Activated gamma-delta T cell treated with anti-CD3 and anti-CD28 coated beads, Interleukin-2, amount 50 U/mL, for 16 hours (primary cell): ENCODE data around the gene MREG.
A peak's percentile ranks its signal among the peaks of the same experiment; 100 is the strongest.

Experiments
- DNase-seq: peaks from one replicate; pipeline ENCODE4 v3.0.0-alpha.2; 2020; ENCODE audit warnings: low read depth

Gene MREG, protein sequence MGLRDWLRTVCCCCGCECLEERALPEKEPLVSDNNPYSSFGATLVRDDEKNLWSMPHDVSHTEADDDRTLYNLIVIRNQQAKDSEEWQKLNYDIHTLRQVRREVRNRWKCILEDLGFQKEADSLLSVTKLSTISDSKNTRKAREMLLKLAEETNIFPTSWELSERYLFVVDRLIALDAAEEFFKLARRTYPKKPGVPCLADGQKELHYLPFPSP

DNA sequence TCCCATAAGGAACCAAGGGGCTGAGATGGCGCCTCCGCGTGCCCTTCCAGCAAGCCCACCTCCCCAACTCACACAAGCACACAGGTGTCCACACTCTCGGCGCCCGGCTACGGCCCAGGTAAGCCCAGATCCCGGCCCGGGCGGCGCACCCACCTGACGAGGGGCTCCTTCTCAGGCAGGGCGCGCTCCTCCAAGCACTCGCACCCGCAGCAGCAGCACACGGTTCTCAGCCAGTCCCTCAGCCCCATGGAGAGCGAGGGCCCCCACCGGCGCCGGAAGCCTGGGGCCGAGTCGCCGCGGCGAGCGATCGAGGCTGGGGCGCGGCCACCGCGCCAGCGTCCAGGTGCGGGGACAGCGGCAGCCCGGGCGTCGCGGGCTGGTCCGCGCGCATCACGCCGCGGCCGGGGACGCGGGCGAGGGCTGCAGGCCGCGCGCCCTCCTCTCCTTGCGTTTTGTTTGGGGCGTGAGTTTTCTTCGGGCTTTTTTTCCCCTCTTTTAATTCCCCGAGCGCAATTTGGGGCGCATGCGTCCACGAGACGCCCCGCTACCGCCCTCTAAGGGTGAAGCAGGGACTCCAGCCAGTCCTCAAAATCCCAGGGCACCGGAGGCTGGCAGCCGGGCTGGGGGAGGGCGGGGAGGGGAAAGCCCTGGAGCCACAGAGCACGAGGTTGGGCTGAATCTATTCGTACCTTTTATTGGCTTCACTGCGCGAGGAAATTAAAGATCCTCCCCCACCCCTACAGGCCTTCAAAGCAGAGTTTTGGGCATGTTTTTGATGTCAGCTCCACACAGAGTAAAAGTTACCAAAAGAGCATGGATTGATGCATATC is at the start of gene MREG:
TSS of gene MREG (minus strand) at position 472 of the 830 bp plus-strand sequence. CDS start at position 248, 224 bp downstream.
- peak; percentile 73 for DNase-seq

DNA sequence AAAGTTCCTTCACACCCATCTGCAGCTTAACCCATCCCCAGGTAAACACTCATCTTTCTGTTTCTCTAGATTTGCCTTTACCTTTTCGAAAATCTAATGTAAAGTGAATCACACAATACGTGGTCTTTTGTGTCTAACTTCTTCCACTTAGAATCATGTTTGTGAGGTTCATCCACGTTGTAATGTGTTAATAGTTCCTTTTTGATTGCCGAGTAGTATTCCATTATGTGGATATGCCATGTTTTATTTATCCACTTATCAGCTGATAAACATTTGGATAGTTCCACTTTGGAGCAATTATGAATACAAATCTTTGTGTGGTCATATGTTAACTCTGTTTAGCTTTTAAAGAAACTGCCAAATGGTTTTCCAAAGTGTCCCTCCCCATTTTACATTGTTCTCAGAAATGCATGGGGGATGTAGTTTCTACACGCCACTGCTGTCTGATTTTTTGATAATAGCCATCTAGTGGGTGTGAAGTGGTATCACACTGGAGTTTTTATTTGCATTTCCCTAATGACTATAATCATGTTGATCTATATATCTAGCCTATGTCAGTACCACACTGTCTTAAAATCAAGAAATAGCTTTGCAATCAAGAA is 46.0 kb upstream of the MREG start:
- DNase-seq, result no peak

DNA sequence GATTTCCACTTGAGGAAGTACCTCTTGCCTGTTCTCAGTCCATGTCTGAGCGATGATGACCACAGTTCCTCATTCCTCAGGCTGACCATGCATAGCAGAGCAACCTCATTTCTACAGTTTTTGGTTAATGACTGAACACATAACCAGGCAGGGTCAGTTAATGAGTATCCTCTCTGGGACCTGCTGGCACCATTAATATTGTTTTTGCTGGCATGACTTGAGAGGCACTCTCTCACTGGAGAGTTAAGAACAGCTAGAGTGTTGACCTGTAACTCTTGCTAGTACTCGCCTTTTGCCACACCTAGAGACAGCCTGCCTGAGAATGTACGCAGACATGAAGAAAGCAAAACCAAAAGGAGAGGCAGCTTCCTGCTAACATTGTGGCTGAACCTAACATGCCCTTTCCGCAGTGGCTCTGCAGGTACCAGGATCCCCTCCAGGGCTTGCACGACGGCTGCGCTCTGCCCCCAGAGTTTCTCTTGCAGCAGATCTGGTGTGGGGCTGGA is 44.4 kb upstream of the MREG start:
- DNase-seq, result peak; percentile 42

DNA sequence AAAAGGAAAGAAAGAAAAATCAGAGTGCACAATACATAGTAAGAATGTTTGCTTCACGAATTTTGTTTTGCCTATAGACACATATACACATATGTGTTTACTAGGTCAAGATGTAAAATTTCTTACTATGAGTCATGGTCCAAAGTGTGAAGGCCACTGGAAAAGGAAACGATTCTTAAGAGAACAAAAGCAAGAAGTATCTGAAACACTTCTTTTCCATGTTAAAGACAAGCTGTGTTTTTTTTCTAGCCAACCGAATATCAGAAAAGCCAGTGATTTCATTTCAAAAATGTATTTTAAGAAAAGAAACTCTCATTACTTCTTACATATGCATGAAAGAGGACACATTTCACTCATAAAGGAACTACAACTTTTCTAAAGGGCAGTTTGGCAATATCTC is 43.4 kb upstream of the MREG start:
- DNase-seq, result no peak

DNA sequence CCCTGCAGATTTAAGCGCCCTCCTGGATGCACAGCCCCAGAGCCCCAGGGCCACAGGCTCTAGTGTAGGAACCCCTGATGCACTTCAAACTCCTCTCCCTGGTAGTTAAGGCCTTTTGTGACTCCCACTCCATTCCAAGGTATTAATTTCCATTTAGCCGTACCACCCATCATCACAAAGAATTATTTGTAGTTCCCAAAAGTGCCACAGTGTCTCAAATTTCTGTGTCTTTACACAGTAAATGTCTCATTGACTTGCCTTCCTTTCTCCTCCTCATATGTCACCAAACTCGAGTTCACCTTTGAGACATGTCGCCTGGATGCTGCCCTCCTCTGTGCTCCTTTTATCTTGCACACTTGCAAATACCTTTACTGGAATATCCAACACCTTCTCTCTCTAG is 42.3 kb upstream of the MREG start:
- DNase-seq, result no peak

DNA sequence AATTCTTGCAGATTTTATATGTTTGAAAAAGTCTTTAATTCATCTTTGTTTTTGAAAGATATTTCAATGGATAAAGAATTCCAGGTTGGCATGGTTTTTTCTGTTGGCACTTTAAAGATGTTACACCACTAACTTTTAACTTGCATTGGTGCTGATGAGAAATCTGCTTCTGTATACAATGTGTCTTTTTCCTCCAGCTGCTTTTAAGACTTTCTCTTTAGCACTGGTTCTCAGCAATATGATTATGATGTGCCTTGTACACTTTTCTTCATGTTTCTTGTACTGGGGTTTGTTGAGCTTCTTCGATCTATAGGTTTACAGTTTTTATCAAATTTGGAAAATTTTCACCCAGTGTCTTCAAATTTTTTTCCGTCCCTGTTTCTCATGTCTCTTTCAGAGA is 39.1 kb upstream of the MREG start:
- DNase-seq, result no peak

DNA sequence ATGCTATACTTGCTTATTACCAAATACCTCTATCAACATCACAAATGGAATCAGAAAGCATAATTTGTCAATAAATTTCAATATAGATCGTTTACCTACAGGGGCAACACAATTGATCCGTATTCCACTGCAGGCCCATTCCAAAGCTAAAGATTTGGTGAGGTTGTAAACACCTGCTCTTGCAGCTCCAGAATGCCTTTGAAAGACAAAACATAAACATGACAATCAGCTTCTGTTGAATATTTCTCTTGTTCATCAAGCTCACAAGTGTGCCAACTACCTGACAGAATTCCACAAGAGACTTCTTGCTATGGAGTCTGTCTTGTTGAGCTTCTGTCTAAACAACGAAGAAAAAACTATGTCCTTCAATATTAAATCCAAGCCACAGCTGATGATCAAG is 38.0 kb upstream of the MREG start:
- DNase-seq, result no peak

DNA sequence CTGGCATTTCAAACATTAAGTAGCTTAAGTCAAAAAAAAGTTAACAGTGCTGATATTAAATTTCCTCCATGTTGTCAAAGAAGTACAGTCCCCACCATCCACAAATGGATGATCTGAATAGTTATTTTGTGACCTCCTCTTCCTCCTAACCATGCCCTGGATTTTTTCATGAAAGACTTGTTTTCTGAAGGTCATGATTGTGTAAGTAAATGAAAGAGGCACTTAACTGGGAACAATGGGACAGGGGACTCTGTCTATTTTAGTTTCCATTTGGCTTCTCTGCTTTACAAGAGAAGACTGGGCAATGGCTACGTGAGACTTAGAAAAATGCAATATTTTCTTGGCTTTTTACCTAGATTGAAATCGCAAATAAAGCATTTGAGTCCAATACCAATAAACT is 36.1 kb upstream of the MREG start:
- no peak for DNase-seq

DNA sequence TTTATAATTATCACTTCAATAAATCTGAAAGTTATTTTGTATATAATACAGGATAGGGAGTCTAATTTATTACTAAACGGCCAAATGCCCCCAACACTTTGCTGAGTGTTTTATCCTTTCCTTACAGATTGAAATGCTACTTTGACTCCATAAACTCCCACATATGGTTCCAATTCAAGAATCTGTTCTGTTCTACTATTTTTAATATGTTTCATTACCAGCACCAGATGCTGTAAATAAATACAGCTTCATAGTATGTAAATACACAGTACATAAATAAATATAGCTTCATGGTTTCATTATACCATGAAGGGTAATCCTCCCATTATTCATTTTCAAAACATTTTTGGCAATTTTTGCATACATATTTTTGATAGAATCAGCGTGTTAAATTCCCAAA is 34.0 kb upstream of the MREG start:
- DNase-seq, result no peak

DNA sequence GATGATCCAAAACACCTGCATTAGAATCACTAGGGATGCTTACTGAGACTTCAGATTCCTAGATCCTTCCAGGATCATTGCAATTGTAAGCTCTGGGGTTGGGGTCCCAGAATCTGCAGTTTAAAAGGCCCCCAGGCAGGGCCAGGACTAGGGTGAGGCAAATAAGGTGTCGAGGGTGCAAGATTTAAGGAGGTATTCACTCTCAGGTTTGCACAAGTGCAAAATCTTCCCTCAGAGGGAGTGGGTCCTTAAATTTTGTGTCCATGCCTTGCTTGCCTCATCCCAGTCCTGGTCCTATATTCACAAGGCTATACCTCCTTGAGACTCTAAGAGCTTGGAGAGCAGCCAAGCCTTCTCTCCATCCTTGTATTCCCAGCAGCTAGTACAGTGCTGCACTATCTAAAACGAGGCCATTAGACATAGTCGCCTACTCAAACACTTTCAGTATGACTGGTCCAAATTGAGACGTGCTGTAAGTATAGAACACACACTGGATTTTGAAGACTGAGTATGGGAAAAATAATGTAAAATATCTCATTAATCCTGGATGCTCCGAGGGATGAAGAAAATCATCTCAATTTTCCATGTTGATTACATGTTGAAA is 31.6 kb upstream of the MREG start:
- no peak for DNase-seq

DNA sequence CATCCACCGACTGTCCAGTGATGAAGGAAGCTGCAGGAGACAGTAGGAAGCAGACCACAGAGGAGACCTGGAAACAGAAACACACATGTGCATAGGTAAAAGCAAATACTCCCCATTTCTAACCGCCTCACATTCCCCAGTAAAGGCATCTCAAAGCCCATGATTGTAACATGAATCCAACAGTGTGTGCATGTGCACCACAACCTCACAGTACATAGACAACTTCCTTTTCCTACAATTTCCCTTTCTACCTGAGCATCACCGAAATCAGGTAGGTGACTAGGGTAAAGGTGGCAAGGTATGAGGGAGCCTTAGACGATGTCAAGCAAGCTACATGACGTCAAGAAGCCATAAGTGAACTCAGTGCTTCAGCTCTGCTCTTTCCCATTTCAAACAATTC is 30.6 kb upstream of the MREG start:
- no peak for DNase-seq

DNA sequence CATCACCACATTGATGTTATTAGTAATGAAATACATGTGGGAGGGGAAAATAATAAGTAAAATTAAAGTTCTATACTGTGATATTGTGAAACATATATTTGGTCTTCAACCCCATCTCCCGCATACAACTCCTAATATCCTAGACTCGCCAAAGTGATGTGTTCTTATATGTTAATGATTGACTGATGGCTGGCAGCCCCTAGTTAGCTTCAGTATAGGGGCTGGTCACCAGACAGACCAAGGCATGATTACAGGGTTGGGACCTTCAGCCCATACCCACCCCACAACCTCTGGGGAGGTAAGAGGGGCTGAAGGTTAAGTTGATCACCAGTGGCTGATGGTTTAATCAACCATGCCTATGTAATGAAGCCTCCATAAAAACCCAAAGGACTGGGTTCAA is 28.1 kb upstream of the MREG start:
- no peak for DNase-seq

DNA sequence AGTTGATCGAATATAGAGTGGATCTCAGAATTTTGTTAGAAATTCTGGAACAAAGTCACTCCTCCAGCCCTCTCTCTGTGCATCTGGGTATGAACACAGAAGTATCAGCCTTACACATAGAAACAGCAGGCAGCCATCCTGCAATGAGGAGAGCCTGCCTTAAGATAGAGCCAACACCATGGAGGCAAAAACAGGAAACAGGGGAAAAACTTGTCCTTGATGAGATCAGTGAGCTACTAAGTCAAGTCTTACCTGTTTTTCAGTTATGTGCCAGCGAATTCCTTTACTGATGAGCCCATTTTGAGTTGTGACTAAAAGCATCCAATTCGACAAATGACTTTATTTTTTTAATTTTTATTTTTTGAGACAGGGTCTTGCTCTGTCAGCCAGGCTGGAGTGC is 26.6 kb upstream of the MREG start:
- no peak for DNase-seq

DNA sequence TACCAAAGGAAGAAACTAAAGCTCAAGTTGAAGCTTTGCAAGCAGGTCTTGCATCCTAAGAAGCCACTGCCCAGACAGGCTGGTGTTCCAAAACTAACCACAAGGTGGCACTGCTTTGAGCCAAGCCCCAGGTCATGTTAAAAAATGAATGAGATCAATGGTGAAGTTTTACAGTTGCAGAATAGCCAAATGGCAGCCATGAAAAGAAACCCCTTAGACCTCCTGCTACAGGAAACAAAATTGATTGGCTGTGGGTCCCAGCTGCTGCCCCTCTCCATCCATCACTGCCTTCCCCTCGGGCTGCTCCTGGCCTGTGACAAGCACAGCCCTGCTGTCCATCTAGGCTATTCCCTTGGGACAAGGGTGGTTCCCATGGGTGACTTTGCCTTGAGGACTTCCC is 20.7 kb upstream of the MREG start:
- DNase-seq, result peak; percentile 71

DNA sequence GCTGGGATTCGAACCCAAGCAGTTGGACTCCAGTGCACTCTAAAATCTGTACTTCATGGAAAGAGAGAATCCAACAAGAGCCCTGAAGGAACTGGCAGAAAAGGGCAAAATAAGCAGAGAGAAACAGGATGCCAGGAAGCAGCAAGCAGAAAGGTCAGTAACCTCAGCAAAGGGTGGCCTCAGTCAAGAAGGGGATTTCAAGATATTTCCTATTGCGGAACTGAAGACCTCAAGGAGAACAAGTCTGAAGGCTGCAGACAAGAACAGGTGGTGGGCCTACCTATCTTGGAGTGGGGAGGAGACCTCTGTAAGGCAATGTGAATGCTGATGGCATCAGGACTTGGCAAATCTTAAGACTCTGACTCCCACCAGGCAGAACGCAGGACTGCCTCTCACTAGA is 20.1 kb upstream of the MREG start:
- no peak for DNase-seq

DNA sequence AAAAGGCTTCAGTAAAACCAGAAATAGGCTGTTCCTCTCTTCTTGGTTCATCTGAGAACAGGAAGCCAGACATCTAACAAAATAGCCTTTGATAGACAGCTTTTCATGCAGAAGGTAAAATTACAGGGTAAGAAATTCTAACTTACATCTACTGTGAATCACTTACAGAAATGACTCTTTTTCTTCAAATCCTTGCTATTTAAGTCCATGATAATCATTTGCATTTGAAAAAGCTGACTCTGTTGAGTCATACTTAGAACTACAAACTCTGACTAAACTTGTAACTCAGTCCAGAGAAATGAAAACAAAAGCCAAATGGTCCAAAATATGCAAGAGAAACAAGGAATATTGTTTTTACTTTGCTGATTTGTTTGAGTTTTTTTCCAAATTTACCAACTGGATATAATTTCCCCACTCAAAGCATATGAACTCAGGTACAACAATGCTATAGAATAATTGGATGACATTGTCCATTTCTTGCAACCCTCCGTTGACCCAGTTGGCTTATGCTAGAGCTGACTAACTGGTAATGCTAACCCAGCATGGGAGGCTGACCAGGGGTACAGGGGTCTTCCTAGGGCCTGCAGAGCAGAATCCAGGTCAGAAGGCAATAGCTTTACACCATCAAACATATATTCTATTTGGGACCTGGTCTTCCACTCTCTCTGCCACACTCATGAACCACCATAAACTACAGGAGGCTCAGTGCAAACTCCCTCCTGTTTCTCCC is 18.8 kb upstream of the MREG start:
- no peak for DNase-seq

DNA sequence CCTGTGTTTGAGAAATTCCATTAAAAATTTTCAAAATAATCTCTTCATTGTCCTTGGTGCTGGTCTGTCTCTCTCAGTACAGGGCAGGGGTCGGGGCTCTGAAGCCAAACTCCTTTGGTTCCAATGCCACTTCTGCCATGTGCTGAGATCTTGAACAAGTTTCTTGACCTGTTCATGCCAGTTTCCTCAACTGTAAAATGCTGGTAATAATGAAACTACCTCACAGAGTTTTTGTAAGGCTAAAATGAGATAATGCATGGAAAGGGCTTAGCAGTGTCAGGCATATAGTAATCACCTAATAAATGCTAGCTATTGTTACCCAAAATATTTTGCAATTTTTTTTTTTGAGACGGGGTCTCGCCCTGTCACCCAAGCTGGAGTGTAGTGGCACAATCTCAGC is 16.9 kb upstream of the MREG start:
- DNase-seq, result no peak

DNA sequence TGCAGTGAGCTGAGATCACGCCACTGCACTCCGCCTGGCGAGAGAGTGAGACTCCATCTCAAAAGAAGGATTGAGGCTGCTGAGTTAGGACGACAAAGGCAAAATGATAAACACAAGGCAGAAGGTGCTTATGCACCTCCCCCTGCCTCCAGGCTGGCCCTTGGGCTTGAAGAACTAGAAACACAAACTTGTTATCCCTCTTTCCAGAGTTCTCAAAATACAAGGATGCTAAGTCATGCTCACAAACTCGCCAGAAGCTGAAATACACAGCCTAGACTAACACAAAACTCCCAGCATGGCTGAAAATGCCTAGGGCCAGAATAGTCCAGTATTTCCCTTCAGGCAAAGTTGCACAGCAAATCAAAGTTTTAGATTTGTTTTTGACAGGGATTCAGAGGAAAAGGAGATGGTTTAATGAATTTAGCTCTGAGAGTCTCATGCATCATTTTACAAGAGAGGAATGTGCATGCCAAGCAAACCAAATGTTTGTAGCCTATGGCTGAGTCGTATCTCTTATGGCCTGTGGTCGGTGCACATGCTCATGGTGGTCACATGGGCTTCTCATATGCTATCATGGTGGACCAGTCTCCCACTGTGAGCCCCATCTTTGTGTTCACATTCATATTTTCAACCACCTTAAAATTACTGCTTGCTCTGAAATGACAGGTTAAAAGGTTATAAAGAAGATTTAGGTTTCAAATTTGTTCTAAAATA is 16.2 kb upstream of the MREG start:
- no peak for DNase-seq

DNA sequence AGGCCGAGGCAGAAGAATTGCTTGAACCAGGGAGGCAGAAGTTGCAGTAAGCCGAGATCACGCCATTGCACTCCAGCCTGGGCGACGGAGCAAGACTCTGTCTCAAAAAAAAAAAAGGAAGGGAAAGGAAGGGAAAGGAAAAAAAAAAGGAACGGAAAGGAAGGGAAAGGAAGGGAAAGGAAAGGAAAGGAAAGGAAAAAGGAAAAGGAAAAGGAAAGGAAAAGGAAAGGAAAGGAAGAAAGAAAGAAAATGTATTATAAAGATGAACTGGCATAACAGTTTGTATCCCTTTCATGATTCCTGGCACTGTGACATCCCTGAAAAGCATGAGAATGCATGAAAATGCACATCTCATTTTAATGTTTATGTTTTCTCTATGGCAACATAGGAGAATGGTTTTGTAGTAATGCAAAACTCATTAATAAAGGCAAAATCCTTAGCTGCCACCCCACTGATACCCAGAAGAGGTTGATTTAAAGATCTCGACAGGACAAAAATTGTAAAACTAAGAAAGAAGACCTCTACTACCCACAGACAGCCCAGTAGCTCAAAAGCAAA is 11.5 kb upstream of the MREG start:
- no peak for DNase-seq

DNA sequence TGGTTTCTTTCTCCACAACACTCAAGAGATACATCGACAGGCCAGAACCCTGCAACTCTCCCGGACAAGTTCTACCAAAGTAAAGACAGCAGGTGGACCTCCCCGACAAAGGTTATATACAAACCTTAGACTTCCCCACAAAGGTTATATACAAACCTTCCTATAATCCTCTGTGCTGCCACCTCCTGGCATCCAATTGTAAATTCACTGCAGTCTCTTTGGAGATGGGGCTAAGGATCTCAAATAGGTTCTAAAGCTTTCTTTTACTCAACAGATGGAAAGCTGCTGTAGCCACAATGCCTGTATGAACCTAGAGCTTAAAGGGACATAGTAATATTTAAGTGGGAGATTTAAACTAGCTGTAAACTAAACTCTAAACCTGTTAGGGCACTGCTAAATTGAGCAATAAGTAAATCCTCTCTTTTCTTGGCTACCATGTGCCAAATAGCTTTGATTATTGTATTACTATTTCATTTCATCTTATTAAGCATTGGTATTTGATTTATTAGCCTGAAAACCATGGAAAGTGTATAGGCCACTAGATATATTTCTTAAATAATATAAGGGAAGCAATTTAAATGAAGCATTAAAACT is 9.8 kb upstream of the MREG start:
- peak; percentile 30 for DNase-seq
